A549 (cell line): Measurements from ENCODE around the gene AARSD1. TPM values are rescaled to one million over a fixed set of nuclear protein-coding genes. Genes with fewer than 3 reads are reported as not detected.

Experiments used
- ATAC-seq, 2 experiments: fragments of 200-7000 bp in 1 of 2; fragments of >200 bp in 1 of 2; cut with Nextera tagmentation in 1 of 2; cut with Tn5 transposase in 1 of 2; 3 replicates each; pipeline versions ENCODE4 v1.8.0 to v1.9.1; 2018 to 2020; ENCODE audit warnings: mild to moderate bottlenecking in 1 of 2, moderate library complexity in 1 of 2
- CTCF ChIA-PET: fragments of 300-600 bp; sonication (Branson Sonifier 250); formaldehyde crosslinking; extraction: SDS; loops from one replicate; lab custom pipeline; 2021; ENCODE audit warnings: antibody characterized with exemption, inconsistent platforms; lab: Yijun Ruan, JAX
- POLR2A ChIA-PET: fragments of 350-600 bp; formaldehyde crosslinking; extraction: SDS; loops from one replicate; lab custom pipeline; 2021; ENCODE audit warnings: antibody characterized with exemption, inconsistent platforms; lab: Yijun Ruan, JAX
- DNase-seq, 2 experiments: peaks; one replicate each; pipeline versions ENCODE4 v3.0.0 to v3.0.0-alpha.2; 2011 to 2016; ENCODE audit warnings: low read depth in 1 of 2, low spot score in 1 of 2
- FAIRE-seq: peaks from 2 replicates; lab custom pipeline; 2011; peaks lifted over from hg19 to GRCh38; lab: Jason Lieb, UNC
- H3K27ac ChIP-seq, 2 experiments: fragments of >200 bp; sonication (Bioruptor Twin); formaldehyde crosslinking; 3 replicates each; pipeline ENCODE4 v1.5.1; 2016 to 2017
- H3K4me1 ChIP-seq: fragments of >200 bp; sonication (Bioruptor Twin); formaldehyde crosslinking; 3 replicates; pipeline ENCODE4 v1.6.1; 2016
- H3K4me2 ChIP-seq: fragments of >200 bp; sonication (Bioruptor Twin); formaldehyde crosslinking; 3 replicates; pipeline ENCODE4 v1.6.1; 2016
- H3K4me3 ChIP-seq: fragments of >200 bp; sonication (Bioruptor Twin); formaldehyde crosslinking; 3 replicates; pipeline ENCODE4 v1.5.1; 2016
- H3K9me3 ChIP-seq: fragments of >200 bp; sonication (Bioruptor Twin); formaldehyde crosslinking; 3 replicates; pipeline ENCODE4 v1.6.1; 2016
- CEBPB ChIP-seq, 2 experiments: fragments of >200 bp in 1 of 2; sonication (Bioruptor Twin) in 1 of 2; formaldehyde crosslinking in 1 of 2; IDR thresholded peaks; 2 replicates each; pipeline ENCODE4 v1.6.1; 2012 to 2016
- E2F6 ChIP-seq: IDR thresholded peaks from 2 replicates; pipeline ENCODE4 v1.6.1; 2012; ENCODE audit warnings: low read depth, borderline replicate concordance
- ELK1 ChIP-seq: fragments of 150-350 bp; IDR thresholded peaks from 2 replicates; pipeline ENCODE4 v1.6.1; 2014; ENCODE audit warnings: low read depth, mild to moderate bottlenecking, low read length
- EP300 ChIP-seq, 2 experiments: fragments of >200 bp; sonication (Bioruptor Twin); formaldehyde crosslinking; IDR thresholded peaks; 2 replicates in 1 of 2; 3 replicates in 1 of 2; pipeline ENCODE4 v1.6.1; 2016 to 2017
- ESRRA ChIP-seq: fragments of 150-350 bp; IDR thresholded peaks from 2 replicates; pipeline ENCODE4 v1.6.1; 2014; ENCODE audit warnings: mild to moderate bottlenecking, low read length, borderline replicate concordance
- FOXS1 ChIP-seq: fragments of 250-450 bp; sonication (Bioruptor Pico); IDR thresholded peaks from 2 replicates; pipeline ENCODE4 v1.5.0; 2020; ENCODE audit warnings: mild to moderate bottlenecking, moderate library complexity
- GATA3 ChIP-seq: IDR thresholded peaks from 2 replicates; pipeline ENCODE4 v1.6.1; 2012; ENCODE audit warnings: borderline replicate concordance
- HDAC2 ChIP-seq: fragments of 200-600 bp; sonication (generic); IDR thresholded peaks from 2 replicates; pipeline ENCODE4 v1.6.1; 2016
- HEYL ChIP-seq: fragments of 250-450 bp; sonication (Bioruptor Pico); IDR thresholded peaks from 2 replicates; pipeline ENCODE4 v1.8.0; 2021; ENCODE audit warnings: mild to moderate bottlenecking, moderate library complexity
- HMGXB4 ChIP-seq: fragments of 250-450 bp; sonication (Bioruptor Pico); IDR thresholded peaks from 2 replicates; pipeline ENCODE4 v1.5.0; 2021; ENCODE audit warnings: mild to moderate bottlenecking, moderate library complexity, borderline replicate concordance
- HOXA7 ChIP-seq: fragments of 250-450 bp; sonication (Bioruptor Pico); IDR thresholded peaks from 2 replicates; pipeline ENCODE4 v1.5.0; 2020; ENCODE audit warnings: mild to moderate bottlenecking, moderate library complexity
- HOXB13 ChIP-seq: fragments of 250-450 bp; sonication (Bioruptor Pico); IDR thresholded peaks from 2 replicates; pipeline ENCODE4 v1.5.0; 2020; ENCODE audit warnings: low read depth, mild to moderate bottlenecking, moderate library complexity
- JUNB ChIP-seq: fragments of >200 bp; sonication (Bioruptor Twin); formaldehyde crosslinking; IDR thresholded peaks from 2 replicates; pipeline ENCODE4 v1.6.1; 2016
- KDM5A ChIP-seq: fragments of 200-600 bp; sonication (generic); IDR thresholded peaks from 2 replicates; pipeline ENCODE4 v1.6.1; 2016; ENCODE audit warnings: antibody characterized with exemption, mild to moderate bottlenecking
- MAFK ChIP-seq: fragments of 450-650 bp; IDR thresholded peaks from 2 replicates; pipeline ENCODE4 v1.6.1; 2014; ENCODE audit not compliant: partially characterized antibody
- POLR2A ChIP-seq: IDR thresholded peaks from 2 replicates; pipeline ENCODE4 v1.6.1; 2012; ENCODE audit warnings: mild to moderate bottlenecking, low read length
- SMC3 ChIP-seq: fragments of >200 bp; sonication (Bioruptor Twin); formaldehyde crosslinking; IDR thresholded peaks from 3 replicates; pipeline ENCODE4 v1.6.1; 2018; ENCODE audit warnings: inconsistent platforms
- TP53 ChIP-seq: fragments of 250-450 bp; sonication (Bioruptor Pico); IDR thresholded peaks from 2 replicates; pipeline ENCODE4 v1.5.0; 2021; ENCODE audit warnings: mild to moderate bottlenecking, moderate library complexity
- ZFP36 ChIP-seq: fragments of 450-650 bp; IDR thresholded peaks from 2 replicates; pipeline ENCODE4 v1.6.1; 2014; ENCODE audit warnings: borderline replicate concordance; ENCODE audit not compliant: partially characterized antibody
- ZNF302 ChIP-seq: fragments of 250-450 bp; sonication (Bioruptor Pico); IDR thresholded peaks from 2 replicates; pipeline ENCODE4 v1.9.0; 2021; ENCODE audit warnings: inconsistent platforms, mild to moderate bottlenecking, moderate library complexity
- ZSCAN20 ChIP-seq: fragments of 250-450 bp; sonication (Bioruptor Pico); IDR thresholded peaks from 2 replicates; pipeline ENCODE4 v1.8.0; 2022; ENCODE audit warnings: mild to moderate bottlenecking, moderate library complexity
- WGBS: methylation state at CpG from one replicate; pipeline ENCODE4 v1.1.6; 2017; ENCODE audit errors: missing lambda C conversion rate; 5-methylcytosine and 5-hydroxymethylcytosine counted together
- polyA plus RNA-seq, 4 experiments: library from polyadenylated mRNA; depleted of rRNA in 3 of 4; stranded (reverse); fragments of >200 nt; fragmentation: RNase III in 1 of 4; extraction: RNeasy Plus Mini Kit Qiagen cat#74134 plus additional on column Dnase treatment in 1 of 4; gene quantifications; 2 replicates in 3 of 4; 3 replicates in 1 of 4; pipeline ENCODE4 v1.2.3, GENCODE V29; 2011 to 2017
- TF ChIP-seq, protein P1 (sequence below): fragments of 450-650 bp; IDR thresholded peaks from 2 replicates; pipeline ENCODE4 v1.6.1; 2014; ENCODE audit warnings: antibody characterized with exemption

AARSD1 gene
- polyA plus RNA-seq, 2 of the 4 experiments (the other 2 are of a cell fraction): 66.6 to 70.7 TPM

- peak in 1 of 2 experiments; percentile 19 for DNase-seq
- Histone ChIP-seq H3K27ac (no peak overlapping the region), H3K9me3 (no peaks in the 10 kb centered on the region), H3K4me1 (peaks cover 8% of the 10 kb centered on the region)
- POLR2A ChIA-PET: no interaction called here
- TF ChIP-seq GATA3: peak; percentile 20; the same call in 1 of the 2 replicates
- TF ChIP-seq E2F6: no peak
- TF ChIP-seq, all 56 proteins: peak for 1
- H3K4me2 ChIP-seq: no peak overlapping the region
- CTCF ChIA-PET: interaction anchor here (0.7 to 3.1 kb wide), 6 partner anchors 9 to 85 kb away, joined by 3 to 23 read pairs (median 3); partner anchors contain the start of genes AOC2 and RPL27
- WGBS: 59% methylated on average over 3 of the region's 3 CpGs
- H3K4me3 ChIP-seq: no peak overlapping the region
- ATAC-seq (peak in 1 of 2 experiments; percentile 47; a peak in 1 of 6 replicates), FAIRE-seq (no peak)
Observed at GRCh38 chr17:42913981-42914617, 50.2 kb downstream of the AARSD1 start.

- TF ChIP-seq EP300 (IDR thresholded peaks at IDR 0.05) (no peak), HOXB13 (no peak), POLR2A (no peak), CEBPB (IDR thresholded peaks at IDR 0.05) (no peak), E2F6 (no peak), ELK1 (no peak), ZFP36 (no peak), MAFK (no peak), KDM5A (no peak), HOXA7 (CRISPR knock-in tag) (no peak), SMC3 (no peak), ZNF302 (CRISPR knock-in tag) (no peak), TP53 (CRISPR knock-in tag) (no peak), HMGXB4 (no peak), HDAC2 (no peak), JUNB (no peak)
- Histone ChIP-seq H3K4me1 (peaks cover 3% of the 10 kb centered on the region; the same call in 2 of the 3 replicates), H3K4me2 (no peak overlapping the region), H3K4me3 (no peak overlapping the region), H3K27ac (no peak overlapping the region), H3K9me3 (no peaks in the 10 kb centered on the region)
- 52% methylated on average over 2 of the region's 2 CpGs for WGBS
- FAIRE-seq (no peak), ATAC-seq (no peak), DNase-seq (no peak)
- ChIA-PET CTCF (interaction anchor here (0.8 to 3.1 kb wide), 5 partner anchors 9 to 85 kb away, joined by 3 to 23 read pairs (median 3); partner anchors contain the start of genes AOC2 and RPL27), POLR2A (no interaction called here)
Observed at GRCh38 chr17:42913522-42913921, 50.7 kb downstream of the AARSD1 start.

DNA sequence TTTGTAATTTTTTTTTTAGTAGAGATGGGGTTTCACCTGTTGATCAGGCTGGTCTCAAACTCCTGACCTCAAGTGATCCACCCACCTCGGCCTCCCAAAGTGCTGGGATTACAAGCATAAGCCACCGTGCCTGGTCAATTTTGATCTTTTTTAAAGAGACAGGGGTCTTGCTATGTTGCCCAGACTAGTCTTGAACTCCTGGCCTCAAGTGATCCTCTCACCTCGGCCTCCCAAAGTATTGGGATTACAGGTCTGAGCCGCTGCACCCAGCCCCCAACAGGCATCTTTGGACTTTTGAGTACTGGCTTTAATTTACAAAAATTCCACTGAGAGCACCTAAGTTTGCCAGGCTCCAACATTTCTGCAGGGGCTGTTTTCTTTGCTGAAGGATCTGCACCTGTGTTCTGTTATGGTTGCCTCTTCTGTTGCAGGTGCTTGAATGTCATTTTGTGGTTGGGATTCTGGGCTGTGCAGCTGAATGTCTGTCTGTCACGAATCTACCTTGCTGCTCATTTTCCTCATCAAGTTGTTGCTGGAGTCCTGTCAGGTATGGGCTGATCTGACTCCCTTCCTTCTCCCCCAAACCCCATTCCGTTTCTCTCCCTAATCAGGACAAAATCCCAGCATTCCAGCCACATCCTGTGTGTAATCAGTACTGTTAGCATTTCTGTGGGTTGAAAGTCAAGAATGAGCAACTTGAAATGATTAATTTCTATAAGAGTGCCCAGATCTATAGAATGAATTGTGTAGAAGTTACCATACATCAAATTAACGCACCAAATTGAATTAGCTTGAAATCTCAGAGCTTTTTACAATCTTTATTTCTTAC lies 55.2 kb downstream of the AARSD1 start:
- ChIA-PET CTCF (interaction anchor here (0.6 to 1.6 kb wide), 4 partner anchors 10 to 136 kb away, joined by 3 to 7 read pairs (median 4); no protein-coding TSS in a partner anchor), POLR2A (interaction anchor here (0.8 kb wide), 1 partner anchor 43 kb away, joined by 3 read pairs; no protein-coding TSS in a partner anchor)
- no peak overlapping the region for H3K4me2 ChIP-seq

More for the DNA sequence above, 55.2 kb downstream of the AARSD1 start:
- DNase-seq (no peak), FAIRE-seq (peak; percentile 80), ATAC-seq (no peak)
- 50% methylated on average over 7 of the region's 7 CpGs for WGBS
- Histone ChIP-seq H3K4me3 (no peak overlapping the region), H3K4me1 (no peaks in the 10 kb centered on the region), H3K9me3 (no peaks in the 10 kb centered on the region), H3K27ac (no peak overlapping the region)
- TF ChIP-seq ZSCAN20 (CRISPR knock-in tag): no peak
- no peak for TF ChIP-seq TP53 (CRISPR knock-in tag)
- no peak for TF ChIP-seq ESRRA
- TF ChIP-seq HEYL (CRISPR knock-in tag): no peak
- TF ChIP-seq FOXS1 (CRISPR knock-in tag): no peak
- TF ChIP-seq, protein P1, sequence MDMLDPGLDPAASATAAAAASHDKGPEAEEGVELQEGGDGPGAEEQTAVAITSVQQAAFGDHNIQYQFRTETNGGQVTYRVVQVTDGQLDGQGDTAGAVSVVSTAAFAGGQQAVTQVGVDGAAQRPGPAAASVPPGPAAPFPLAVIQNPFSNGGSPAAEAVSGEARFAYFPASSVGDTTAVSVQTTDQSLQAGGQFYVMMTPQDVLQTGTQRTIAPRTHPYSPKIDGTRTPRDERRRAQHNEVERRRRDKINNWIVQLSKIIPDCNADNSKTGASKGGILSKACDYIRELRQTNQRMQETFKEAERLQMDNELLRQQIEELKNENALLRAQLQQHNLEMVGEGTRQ: no peak
